GM19035 (cell line): ENCODE data around the gene SGMS1.
"Not testable (repeated sequence)": the region's sequence is repeated elsewhere in the genome, so short reads cannot be mapped to it uniquely, and the experiment has no call there.

Experiments used
- ATAC-seq: cut with Tn5 transposase; IDR thresholded peaks from one replicate; pipeline ENCODE4 v1.9.1; 2021; ENCODE audit not compliant: unreplicated experiment

Gene SGMS1

DNA sequence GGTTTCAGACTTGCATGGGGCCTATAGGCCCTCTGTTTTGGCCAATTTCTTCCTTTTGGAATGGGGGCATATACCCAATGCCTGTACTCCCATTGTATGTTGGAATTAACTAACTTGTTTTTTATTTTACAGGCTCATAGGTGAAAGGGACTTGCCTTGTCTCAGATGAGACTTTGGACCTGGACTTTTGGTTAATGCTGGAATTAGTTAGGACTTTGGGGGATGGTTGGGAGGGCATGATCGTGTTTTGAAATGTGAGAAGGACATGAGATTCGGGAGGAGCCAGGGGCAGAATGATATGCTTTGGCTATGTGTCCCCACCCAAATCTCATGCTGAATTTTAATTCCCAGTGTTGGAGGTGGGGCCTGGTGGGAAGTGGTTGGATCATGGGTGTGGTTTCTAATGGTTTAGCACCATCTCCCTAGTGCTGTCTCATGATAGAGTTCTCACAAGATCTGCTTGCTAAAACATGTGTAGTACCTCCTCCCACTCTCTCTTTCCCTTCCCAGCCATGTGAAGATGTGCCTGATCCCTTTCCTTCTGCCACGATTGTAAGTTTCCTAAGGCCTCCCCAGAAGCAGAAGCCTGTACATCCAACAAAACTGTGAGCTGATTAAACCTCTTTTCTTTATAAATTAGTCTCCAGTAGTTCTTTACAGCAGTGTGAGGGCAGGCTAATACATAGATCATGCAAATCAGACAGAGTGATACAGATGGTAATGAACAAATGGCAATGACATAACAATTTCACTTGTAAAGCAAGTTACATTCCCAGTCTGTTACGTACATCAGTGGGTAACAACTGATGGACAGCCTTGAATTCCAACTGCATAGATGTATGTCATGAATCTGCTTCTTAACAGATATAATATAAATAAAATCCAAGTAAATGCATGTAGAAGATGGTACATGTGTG, 146.2 kb downstream of the SGMS1 start:
- no peak for ATAC-seq

DNA sequence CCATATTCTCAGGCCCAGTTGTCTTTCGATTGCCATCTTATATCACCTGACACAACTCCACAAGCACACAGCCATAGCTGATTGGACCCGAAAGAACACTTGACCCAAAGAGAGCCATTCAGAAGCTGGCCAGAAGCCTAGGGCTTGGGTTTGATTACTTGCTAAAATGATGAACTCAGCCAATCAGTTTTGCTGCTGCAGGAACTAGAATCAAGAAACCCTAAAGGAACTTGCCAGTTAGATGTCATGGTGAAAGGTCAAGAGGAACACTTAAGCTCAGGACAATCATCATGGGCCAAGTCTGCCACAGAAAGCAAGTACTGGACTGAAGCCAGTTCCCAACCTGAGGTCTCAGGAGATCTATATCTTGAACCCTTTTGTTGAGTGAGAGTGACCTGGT, 150.0 kb downstream of the SGMS1 start:
- no peak for ATAC-seq

DNA sequence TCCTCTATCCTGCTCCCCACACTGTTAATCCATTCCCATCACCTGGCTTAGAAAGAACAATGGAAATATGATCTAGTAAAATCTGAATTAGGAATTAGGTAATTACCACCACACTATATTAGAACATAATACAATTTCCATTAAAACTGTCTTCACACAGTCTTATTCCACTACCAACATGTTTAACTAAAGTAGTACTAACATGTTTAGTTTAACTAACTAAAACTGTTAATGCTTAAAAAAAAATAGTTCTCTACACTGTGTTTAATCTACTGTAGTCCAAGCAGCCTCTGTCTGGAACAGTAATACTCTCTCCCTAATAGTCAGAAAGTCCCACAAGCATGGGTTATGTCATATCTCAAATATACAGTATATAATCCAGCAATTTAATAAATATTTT, 150.8 kb downstream of the SGMS1 start:
- ATAC-seq, result no peak

DNA sequence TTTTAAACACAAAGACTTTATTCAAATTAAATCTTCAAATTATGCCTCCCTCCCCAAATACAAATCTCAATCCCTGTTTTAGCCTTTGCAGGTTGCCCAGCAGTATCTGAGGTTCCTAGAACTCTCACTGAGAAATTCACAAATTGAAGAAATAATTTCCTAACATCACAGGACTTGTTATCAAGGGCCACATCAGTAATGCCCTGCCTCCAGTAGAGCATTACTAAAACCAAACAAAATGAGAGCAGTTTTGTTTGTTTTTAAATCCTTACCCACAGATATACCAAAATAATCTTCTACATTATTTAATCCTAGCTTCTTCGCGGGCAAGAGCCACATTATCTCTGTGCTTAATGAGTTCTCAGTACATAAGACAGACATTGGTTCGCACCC, 152.2 kb downstream of the SGMS1 start:
- ATAC-seq, result no peak

DNA sequence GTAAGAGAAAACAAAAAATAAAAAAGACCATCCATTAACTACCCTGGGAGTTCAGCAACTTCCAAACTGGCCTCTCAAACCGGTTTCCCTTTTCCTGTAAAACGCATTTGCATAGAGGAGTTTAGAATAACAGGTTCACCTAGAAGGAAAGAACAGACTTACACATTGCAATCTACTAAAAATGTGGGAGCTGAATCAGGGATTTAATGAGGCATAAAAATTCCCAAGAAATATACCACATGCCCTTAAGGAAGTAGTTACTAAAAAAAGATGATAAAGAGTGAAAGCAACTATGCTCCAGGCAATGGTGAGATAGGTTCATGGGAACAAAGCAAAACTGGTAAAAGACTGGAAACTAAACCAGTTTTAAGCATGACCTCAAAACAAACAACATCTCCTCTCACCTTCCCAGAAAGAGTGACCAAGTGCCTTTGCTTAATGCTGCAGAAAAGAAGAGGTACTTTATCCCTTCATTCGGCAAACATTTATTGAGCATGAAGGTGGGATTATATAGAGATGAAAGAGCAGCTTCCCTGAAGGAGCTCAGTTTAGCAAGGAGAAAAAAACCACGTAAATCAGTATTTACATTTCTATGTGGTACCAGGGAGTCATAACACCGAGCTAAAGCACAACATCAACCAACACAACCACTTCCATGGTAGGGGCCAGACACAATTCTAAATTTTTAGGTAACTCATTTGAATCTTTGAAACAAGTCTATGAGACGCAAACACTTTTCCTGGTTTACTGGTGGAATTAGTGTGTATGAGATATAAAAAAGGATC, 152.8 kb downstream of the SGMS1 start:
- no peak for ATAC-seq

DNA sequence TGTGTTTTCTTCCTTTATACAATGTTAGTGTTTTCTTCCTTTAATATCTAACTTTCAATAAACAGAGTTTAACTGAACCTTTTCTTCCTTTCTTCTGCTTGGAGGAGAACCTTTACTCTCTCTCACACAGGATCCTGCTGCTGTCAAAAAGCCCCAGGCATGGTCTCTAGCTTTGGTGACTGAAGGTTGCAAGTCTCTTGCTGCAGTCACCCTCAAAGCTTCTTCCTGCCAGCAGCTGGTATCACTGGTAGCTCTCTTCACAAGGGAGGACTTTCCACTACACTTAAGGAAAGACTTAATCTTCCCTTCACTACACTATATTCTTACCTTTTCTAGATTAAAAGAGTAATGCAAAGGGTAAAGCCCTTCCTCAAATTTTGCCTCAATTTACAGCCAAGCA, 153.4 kb downstream of the SGMS1 start:
- peak; percentile 57 for ATAC-seq

DNA sequence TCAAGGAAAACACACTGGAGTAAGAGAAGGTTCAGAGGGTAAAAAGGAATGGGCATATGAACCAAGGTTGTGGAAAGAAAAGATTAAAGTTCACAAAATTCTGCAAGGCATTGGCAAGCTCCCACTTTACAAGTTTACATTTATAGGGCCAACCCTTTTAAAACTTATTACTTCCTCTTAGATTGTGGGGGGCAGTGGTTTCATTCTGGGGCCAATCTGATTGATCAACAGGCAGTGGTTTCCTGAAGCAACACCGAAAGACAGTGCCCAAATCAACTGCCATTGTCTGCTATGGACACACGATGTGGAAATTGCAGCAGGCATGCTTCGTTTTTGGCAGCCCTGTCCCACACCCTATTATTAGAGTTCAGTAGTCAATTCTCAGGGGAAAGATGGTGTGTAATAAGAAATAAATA, 154.0 kb downstream of the SGMS1 start:
- no peak for ATAC-seq

DNA sequence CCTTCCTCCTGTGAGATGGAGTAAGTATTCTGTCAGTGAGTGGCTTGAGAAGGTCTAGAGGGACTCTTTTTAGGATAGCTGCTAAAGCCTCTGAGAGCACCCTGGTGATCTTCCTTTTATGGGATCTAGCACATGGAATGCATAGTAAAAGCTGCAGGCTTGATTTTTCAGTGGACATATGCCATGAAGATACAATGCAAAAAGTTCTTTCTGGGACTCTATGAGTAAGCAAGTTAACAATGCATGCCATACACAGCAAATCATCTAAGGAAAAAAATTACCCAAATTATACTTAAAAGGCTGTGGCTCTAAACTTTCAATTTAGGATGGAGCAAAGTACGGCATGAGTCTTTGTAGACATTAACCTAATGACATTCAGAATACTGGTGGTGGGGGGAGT, 154.5 kb downstream of the SGMS1 start:
- no peak for ATAC-seq

DNA sequence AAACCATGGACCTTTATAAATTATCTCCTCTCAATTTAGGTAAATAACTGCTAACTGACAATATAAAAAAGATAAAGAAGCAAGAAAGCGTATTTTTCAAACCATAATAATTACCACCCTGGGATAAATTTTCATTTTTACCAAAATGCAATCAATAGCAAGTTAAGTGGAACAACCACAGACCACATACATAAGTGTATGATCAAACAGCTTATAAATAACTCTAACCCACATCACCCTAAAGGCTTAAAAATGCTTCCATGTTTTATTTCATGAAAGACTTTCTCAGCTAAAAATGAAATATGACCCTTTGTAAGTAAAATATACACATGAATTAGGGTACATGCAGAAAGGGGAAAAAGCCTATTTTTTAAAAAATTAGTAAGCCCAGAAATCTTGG, 156.5 kb downstream of the SGMS1 start:
- no peak for ATAC-seq

DNA sequence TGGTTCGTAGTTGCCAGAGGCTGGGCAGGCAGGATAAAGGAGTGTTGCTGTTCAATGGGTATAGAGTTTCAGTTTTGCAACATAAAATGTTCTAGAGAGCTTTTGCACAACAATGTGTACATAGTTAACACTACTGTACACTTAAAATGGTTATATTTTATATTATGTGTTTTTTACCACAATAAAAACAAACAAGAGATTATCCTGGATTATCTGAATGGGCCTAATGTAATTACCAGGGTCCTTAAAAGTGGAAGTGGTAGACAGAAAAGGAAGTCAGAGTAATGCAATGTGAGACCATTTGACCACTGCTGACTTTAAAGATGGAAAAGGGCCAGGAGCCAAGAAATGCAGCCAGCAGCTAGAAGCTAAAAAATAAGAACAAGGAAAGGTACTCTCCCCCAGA, 159.7 kb downstream of the SGMS1 start:
- ATAC-seq, result no peak

DNA sequence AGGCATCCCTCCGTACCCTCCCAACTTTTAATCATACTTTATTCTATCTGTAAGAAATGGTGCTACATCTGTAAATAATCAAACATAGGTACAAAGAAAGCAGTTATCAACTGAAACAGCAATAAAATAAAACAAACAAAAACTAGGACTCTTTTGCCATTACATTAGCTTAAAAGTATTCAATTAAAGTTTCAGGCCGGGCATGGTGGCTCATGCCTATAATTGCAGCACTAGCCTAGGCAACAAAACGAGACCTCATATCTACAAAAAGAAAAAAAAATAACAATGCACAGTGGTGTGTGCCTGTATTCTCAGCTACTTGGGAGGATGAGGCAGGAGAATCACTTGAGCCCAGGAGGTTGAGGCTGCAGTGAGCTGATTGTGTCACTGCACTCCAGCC, 161.9 kb downstream of the SGMS1 start:
- no peak for ATAC-seq

DNA sequence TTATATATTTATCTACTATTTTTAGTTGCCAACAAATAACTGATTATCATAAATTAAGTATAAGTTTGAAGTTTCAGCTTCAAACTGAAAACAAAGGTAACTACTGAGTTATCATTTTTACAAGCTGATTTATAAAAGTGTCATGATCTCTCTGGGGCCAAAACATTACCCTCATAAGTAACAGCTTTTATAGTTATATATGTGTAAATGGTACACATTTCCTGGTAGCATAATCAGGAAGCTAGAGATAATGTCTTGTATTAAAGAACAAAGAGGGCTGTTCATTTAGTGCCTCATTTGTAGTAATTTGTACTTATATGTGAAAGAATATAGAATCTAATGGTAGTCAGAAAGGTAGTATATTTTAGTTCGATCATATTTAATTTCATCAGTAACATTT, 162.6 kb downstream of the SGMS1 start:
- ATAC-seq, result no peak

DNA sequence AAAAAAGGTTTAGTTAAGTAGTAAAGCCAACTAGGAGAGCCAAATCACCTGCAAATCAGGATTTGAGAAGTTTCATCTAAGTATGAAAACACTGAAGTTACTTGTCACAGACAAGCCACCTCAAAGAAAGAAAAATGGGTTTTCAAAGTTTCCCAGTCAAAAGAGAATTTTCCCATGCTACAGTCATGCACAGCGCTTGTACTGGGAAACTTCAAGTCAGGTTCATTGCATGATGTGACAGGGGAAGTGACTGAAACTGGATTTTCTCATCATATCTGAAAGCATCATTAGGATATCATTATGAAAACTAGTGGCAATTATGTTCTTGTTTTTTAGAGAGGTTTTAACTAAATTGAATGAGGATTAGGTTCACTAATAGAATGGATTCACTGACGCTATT, 167.0 kb downstream of the SGMS1 start:
- ATAC-seq, result peak; percentile 36

DNA sequence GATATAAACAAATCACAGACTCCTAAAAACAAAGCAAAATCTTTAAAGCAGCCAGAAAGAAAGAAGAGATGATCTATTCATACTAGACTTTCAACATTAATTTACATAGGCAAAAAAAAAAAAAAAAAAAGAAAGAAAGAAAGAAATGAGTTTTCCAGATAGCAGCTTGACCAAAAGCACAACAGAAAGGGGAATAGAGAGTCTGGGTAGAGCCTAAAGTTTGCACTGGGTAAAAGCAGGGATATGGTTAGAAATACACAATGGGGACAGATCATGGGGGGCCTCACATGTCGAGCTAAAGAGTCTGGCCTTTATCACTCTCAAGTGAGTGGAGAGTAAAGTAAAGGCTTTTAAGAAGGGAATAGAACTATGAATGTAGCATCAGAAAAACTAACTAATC, 169.8 kb downstream of the SGMS1 start:
- ATAC-seq, result no peak

DNA sequence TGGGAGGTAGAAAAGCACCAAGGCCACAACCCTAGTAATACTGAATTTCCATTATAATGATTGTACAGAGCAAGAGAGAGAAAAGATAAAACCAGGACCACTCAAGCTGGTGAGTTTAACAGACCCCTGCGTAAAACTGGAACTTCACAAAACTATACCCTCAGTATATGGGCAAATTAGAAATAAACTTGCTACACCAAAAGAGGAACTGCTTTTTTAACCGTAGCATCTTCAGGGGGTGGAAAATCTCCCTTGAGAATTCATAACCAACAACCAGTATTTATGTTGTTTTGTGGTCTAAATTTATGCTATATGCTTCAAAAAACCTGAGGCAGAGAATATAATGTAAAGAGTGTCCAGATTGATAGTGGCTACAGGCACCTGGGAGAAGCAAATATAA, 171.2 kb downstream of the SGMS1 start:
- peak; percentile 41 for ATAC-seq

DNA sequence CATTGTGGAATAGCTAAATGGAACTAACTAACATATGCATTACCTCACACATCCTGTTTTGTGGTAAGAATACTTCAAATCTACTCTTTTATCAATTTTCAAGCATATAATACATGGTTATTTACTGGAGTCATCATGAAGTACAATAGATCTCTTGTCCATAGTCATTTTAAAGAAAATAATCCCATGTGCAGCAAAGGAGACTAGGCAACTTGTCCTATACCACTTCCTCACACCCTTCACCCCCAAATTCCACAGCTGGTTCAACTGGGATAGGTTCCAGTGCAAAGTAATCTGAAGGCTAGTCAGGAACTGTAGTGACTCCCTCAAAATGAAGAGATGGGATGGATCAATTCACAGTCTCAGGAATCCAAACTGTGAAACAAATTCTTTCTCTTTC, 176.1 kb downstream of the SGMS1 start:
- ATAC-seq, result no peak

DNA sequence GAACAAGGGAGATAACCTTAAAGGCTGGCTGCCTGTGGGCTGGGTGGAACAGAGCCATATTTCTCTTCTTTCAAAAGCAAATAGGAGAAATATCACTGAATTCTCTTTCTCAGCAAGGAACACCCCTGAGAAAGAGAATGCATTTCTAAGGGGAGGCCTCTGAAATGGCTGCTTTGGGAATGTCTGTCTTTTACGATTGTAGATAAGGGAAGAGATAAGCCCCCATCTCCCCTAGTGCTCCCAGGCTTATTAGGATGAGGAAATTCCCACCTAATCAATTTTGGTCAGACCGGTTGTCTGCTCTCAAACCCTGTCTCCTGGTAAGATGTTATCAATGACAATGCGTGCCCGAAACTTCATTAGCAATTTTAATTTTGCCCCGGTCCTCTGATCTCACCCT, 178.0 kb downstream of the SGMS1 start:
- not testable (repeated sequence) for ATAC-seq

DNA sequence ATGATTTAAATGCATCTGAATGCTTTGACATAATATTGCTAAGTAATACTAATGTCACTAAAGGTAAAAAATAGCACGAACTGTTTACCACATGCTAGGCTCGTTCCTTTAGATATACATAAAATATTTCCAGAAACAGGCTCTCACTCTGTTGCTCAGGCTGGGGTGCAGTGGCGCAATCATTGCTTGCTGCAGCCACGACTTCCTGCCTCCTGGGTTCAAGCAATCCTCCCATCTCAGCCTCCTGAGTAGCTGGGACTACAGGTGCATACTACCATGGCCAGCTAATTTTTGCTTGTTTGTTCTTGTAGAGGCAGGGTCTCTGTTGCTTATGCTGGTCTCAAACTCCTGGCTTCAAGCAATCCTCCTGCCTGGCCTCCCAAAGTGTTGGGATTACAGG, 183.3 kb downstream of the SGMS1 start:
- ATAC-seq, result no peak

DNA sequence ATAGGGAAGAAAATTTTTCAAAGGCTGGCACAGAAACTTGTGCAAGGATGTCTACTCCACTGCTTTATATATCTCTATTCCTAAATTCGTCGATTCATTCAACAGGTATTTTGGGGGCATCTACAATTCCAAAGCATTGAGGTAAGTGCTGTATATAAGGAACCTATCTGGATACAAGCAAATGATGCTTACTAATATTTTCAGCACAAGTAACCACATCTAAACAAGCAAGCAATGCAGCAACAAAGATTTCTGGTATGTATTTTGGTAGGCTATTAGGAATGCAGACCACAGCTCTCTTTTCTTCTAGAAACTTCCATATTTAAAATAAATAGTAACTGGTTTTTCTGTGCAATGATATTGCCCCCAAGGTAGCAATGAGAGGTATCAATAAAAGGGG, 183.9 kb downstream of the SGMS1 start:
- ATAC-seq, result no peak

DNA sequence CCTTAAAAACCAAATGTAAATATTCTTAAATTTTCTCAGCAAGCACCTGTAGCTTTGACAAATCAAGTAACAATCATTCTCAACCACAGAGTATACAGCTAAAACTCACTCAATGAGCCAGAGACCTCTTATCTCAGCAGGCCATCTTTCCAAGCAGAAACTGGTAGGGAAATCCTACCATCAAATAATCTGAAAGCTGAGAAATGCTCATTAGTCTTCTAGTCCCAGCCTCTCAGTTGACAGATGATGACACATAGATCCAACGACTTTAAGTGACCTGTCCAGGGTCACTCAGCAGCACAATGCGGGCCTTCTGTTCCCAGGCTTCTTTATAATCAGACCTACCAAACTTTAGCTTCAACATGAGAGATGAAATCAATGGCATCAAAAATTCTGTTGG, 184.6 kb downstream of the SGMS1 start:
- no peak for ATAC-seq

DNA sequence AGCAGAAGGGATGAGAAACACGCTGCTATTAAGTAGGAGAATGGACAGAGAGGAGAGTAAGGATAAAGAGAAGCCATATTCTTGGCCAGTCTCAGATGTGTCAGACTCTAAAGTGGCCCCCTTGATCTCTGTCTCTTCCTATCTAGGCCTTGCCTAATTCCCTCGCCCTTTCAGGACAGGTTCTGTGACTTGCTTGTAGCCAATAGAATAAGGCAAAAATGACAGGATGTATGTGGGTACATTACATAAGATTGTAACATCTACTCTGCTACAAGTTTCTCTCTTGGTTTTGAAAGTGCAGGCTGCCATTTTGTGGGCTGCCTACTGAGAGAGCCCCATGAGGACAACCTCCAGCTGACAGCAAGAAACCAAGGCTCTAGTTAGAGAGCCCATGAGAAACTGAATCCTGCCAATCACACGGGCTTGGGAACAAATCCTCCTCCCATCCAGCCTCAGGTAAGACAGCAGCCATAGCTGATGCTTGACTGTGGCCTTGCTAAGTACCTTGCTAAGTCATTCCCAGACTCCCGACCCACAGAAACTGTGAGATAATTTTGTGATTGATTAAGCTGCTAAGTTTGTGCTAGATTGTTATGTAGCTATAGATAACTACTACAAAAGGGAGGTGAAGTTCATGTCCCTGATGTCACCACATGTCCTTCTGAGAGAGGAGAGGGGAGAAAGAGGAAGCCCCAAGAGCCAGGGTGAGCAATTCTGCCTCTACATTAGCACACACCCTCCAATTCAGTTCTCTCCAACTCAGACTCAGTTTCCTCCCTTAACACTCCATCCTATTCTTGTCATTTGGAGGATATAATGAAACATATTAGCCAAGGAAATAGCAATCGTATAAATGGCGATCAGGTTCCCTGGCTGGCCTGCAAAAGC, 185.5 kb downstream of the SGMS1 start:
- ATAC-seq, result no peak
